ENCODE data around the gene DDIAS.
"Not testable (repeated sequence)": the region's sequence is repeated elsewhere in the genome, so short reads cannot be mapped to it uniquely, and the experiment has no call there.

The DDIAS gene

DNA sequence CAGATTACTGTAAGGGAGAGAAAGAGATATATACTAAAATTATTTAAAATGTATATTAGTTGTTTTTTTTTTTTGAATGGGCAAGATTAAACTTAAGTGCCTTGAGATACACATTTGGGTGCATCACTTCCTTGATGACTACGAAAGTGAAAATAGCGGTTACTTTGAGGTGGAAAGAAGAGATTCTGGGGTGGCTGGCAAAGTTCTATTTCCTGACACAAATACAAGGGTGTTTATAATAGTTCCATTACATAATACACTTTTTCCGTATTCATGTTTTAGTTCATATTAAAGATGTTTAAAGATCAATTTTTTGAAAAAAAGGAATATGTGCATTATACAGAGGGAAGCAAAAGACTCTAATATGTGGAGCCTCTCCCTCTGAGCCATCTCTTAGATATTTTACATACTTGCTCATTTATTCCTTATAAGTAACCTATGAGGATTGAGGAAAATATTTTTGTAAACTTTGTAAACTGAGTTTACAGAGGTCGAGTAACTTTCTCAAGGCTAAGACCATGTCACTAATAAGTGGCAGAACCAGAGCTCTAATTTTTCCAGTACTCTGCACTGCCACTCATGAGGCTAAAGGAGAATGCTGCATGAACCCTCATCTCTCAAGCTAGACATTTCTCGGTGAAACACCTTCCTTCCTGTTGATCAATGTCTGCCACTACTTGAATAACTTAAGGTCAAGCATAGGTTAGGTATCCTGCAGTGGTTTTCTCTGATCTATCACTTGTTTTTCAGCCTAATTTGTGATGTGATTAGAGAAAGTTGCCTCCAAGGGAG lies 58.6 kb downstream of the DDIAS start:
- Histone ChIP-seq H3K4me1 (no peaks in the 10 kb centered on the region), H3K9me3 (no peaks in the 10 kb centered on the region), H3K4me3 (no peak overlapping the region), H3K27ac (no peak overlapping the region), H3K27me3 (no peaks in the 10 kb centered on the region), H3K36me3 (no peaks in the 10 kb centered on the region)
- DNase-seq: no peak
- TF ChIP-seq, protein P1, sequence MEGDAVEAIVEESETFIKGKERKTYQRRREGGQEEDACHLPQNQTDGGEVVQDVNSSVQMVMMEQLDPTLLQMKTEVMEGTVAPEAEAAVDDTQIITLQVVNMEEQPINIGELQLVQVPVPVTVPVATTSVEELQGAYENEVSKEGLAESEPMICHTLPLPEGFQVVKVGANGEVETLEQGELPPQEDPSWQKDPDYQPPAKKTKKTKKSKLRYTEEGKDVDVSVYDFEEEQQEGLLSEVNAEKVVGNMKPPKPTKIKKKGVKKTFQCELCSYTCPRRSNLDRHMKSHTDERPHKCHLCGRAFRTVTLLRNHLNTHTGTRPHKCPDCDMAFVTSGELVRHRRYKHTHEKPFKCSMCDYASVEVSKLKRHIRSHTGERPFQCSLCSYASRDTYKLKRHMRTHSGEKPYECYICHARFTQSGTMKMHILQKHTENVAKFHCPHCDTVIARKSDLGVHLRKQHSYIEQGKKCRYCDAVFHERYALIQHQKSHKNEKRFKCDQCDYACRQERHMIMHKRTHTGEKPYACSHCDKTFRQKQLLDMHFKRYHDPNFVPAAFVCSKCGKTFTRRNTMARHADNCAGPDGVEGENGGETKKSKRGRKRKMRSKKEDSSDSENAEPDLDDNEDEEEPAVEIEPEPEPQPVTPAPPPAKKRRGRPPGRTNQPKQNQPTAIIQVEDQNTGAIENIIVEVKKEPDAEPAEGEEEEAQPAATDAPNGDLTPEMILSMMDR (IDR thresholded peaks at IDR 0.05): no peak
- intact Hi-C loops (cut with DNase I; ENCODE audit: low total_unique reads): no loop called here

DNA sequence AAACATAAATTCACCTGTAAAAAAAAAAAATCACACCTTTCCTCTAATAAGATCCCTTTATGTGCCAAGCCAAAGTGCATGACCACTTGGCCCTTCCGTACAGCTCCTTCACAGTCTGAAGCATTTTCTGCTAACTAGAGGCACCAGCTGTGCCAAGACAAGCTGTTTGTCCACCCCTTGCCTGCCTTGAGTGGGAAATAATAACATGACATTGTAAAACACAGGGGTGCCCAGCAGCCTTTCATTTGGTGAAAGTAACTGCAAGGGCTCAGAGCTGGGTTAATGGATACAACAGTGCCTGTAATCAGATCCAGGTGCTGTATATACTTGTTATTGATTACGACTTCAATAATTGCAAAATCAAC lies 59.2 kb downstream of the DDIAS start:
- Histone ChIP-seq H3K4me1 (no peaks in the 10 kb centered on the region), H3K4me3 (no peak overlapping the region), H3K27me3 (no peaks in the 10 kb centered on the region), H3K27ac (no peak overlapping the region), H3K9me3 (no peaks in the 10 kb centered on the region), H3K36me3 (no peaks in the 10 kb centered on the region)
- TF ChIP-seq, protein P1 (IDR thresholded peaks at IDR 0.05): no peak
- intact Hi-C loops (cut with DNase I; ENCODE audit: low total_unique reads): no loop called here
- DNase-seq: no peak

DNA sequence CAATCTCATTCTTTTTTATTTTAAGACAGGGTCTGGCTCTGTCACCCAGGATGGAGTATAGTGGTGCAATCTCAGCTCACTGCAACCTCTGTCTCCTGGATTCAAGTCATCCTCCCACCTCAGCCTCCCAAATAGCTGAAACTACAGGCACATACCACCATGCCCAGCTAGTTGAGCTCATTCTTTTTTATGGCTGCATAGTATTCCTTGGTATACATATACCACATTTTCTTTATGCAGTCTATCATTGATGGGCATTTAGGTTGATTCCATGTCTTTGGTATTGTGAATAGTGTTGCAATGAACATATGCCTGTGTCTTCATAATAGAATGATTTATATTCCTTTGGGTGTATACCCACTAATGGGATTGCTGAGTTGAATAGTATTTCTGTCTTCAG lies 60.5 kb downstream of the DDIAS start:
- intact Hi-C loops (cut with DNase I; ENCODE audit: low total_unique reads); H3K27me3 ChIP-seq; H3K27ac ChIP-seq; H3K4me3 ChIP-seq; DNase-seq; H3K36me3 ChIP-seq; H3K4me1 ChIP-seq; H3K9me3 ChIP-seq: not testable (repeated sequence)

DNA sequence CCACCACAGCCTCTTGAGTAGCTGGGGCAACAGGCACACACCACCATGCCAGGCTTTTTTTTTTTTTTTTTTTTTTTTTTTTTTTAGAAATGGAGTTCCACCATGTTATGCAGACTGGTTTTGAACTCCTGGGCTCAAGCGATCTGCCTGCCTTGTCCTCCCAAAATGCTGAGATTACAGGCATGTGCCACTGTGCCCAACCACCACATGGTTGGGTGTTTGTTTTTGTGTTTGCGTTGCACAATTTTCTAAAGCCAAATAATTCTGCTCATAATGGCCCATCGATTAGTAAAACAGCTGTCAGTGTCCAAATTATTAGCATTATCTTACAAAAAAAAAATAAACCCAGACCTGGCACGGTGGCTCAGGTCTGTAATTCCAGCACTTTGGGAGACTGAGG lies 65.8 kb downstream of the DDIAS start:
- H3K36me3 ChIP-seq: no peaks in the 10 kb centered on the region
- H3K4me1 ChIP-seq: no peaks in the 10 kb centered on the region
- no peak for DNase-seq
- H3K9me3 ChIP-seq: no peaks in the 10 kb centered on the region
- intact Hi-C loops (cut with DNase I; ENCODE audit: low total_unique reads): no loop called here
- H3K4me3 ChIP-seq: no peak overlapping the region
- no peaks in the 10 kb centered on the region for H3K27me3 ChIP-seq
- no peak overlapping the region for H3K27ac ChIP-seq
- TF ChIP-seq, protein P1 (IDR thresholded peaks at IDR 0.05): no peak

DNA sequence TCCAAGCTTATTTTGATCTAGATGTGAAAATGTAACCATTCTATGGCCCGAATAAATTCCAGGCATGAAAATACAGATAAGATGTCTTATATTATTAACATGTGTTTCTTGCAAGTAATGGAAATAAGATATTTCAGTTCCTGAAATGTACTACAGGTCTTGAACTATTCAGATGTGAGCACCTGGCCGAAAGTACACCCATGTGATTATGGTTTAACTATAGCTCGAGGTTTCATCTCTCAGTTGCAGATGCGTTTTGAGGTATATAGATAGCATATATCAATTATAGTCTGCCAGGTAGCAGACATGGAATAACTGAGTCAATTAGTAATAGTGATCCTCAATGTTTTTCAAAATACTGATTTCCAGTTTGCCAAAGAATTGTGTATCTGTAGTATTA lies 68.3 kb downstream of the DDIAS start:
- Histone ChIP-seq H3K27me3 (no peaks in the 10 kb centered on the region), H3K4me1 (no peaks in the 10 kb centered on the region), H3K9me3 (no peaks in the 10 kb centered on the region), H3K36me3 (no peaks in the 10 kb centered on the region), H3K27ac (no peak overlapping the region), H3K4me3 (no peak overlapping the region)
- intact Hi-C loops (cut with DNase I; ENCODE audit: low total_unique reads): no loop called here
- DNase-seq: no peak
- TF ChIP-seq, protein P1 (IDR thresholded peaks at IDR 0.05): no peak

DNA sequence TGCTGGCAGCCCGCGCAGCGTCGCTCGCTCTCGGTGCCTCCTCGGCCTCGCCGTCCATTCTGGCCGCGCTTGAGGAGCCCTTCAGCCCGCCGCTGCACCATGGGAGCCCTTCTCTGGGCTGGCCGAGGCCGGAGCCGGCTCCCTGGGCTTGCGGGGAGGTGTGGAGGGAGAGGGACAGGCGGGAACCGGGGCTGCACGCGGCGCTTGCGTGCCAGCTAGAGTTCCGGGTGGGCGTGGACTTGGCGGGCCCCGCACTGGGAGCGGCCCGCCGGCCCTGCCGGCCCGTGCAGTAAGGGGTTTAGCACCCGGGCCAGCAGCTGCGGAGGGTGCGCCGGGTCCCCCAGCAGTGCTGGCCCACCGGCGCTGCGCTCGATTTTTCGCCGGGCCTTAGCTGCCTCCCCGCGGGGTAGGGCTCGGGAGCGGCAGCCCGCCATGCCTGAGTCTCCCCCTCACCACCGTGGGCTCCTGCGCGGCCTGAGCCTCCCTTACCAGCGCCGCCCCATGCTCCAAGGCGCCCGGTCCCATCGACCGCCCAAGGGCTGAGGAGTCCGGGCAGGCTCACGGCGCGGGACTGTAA lies 69.1 kb downstream of the DDIAS start:
- intact Hi-C loops (cut with DNase I; ENCODE audit: low total_unique reads); DNase-seq: not testable (repeated sequence)

DNA sequence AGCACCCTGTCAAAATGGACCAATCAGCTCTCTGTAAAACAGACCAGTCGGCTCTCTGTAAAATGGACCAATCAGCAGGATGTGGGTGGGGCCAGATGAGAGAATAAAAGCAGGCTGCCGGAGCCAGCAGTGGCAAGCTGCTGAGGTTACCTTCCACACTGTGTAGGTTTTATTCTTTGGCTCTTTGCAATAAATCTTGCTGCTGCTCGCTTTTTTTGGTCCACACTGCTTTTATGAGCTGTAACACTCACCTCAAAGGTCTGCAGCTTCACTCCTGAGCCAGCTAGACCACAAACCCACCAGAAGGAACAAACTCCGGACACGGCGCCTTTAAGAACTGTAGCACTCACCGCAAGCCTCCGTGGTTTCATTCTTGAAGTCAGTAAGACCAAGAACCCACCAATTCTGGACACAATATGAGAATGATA lies 70.0 kb downstream of the DDIAS start:
- H3K9me3 ChIP-seq; H3K27me3 ChIP-seq; intact Hi-C loops (cut with DNase I; ENCODE audit: low total_unique reads); H3K27ac ChIP-seq; DNase-seq; H3K36me3 ChIP-seq; H3K4me3 ChIP-seq: not testable (repeated sequence)
- peaks cover 0 to 12% (median 3%) of the 10 kb centered on the region in 4 donors for H3K4me1 ChIP-seq

More for the DNA sequence above, 69.1 kb downstream of the DDIAS start:
- not testable (repeated sequence) for H3K36me3 ChIP-seq, H3K4me3 ChIP-seq, H3K9me3 ChIP-seq, H3K4me1 ChIP-seq, H3K27me3 ChIP-seq, H3K27ac ChIP-seq

Data from tibial artery (tissue), 4 donors.